IMR-90 (cell line): ENCODE results near the gene LRPAP1. TPM values are rescaled to one million over a fixed set of nuclear protein-coding genes. Genes with fewer than 3 reads are reported as not detected.

ENCODE experiments used
- ATAC-seq: fragments of 200-7000 bp; cut with Tn5 transposase; 2 replicates; pipeline ENCODE4 v1.9.1; 2020; ENCODE audit warnings: low read depth, mild to moderate bottlenecking, moderate library complexity
- BruUV-seq: library from RNA; stranded (reverse); fragments of 400-500 nt; replicated peaks from 2 replicates; lab custom pipeline; 2021; lab: Mats Ljungman, UMichigan
- CTCF ChIA-PET: fragments of 300-600 bp; formaldehyde crosslinking; extraction: SDS; loops from one replicate; lab custom pipeline; 2021; ENCODE audit warnings: antibody characterized with exemption; lab: Yijun Ruan, JAX
- POLR2A ChIA-PET: fragments of 300-600 bp; sonication (Branson Sonifier 250); formaldehyde crosslinking; loops from one replicate; lab custom pipeline; 2022; ENCODE audit warnings: antibody characterized with exemption; ENCODE audit not compliant: unreplicated experiment; lab: Charles Lee
- DNase-seq: peaks from one replicate; pipeline ENCODE4 v3.0.0; 2013
- H2AFZ ChIP-seq: replicated peaks from 2 replicates; pipeline ENCODE3; 2013; ENCODE audit warnings: low read length, mild to moderate bottlenecking; ENCODE audit not compliant: poor library complexity
- H2AK5ac ChIP-seq: 2 replicates; pipeline ENCODE4 v1.6.1; 2013; ENCODE audit warnings: low read depth, low read length, inconsistent platforms
- H2AK9ac ChIP-seq: replicated peaks from 2 replicates; pipeline ENCODE3; 2013; ENCODE audit warnings: mild to moderate bottlenecking, low read depth, low read length, moderate library complexity; ENCODE audit not compliant: poor library complexity
- H2BK120ac ChIP-seq: 2 replicates; pipeline ENCODE4 v1.6.1; 2013; ENCODE audit warnings: low read depth, low read length, inconsistent platforms
- H2BK15ac ChIP-seq: 3 replicates; pipeline ENCODE4 v1.6.1; 2013; ENCODE audit warnings: low read depth, low read length, inconsistent platforms
- H2BK20ac ChIP-seq: 2 replicates; pipeline ENCODE4 v1.6.1; 2013; ENCODE audit warnings: low read depth, mild to moderate bottlenecking, inconsistent platforms, low read length, moderate library complexity
- H2BK5ac ChIP-seq: 2 replicates; pipeline ENCODE4 v1.6.1; 2013; ENCODE audit warnings: mild to moderate bottlenecking, low read depth, low read length, inconsistent platforms; ENCODE audit not compliant: poor library complexity, severe bottlenecking
- H3K14ac ChIP-seq: replicated peaks from 2 replicates; pipeline ENCODE4 v1.6.1; 2013; ENCODE audit warnings: low read depth, low read length, inconsistent platforms
- H3K18ac ChIP-seq: 2 replicates; pipeline ENCODE4 v1.6.1; 2013; ENCODE audit warnings: low read depth, low read length, control low read depth
- H3K23ac ChIP-seq: 2 replicates; pipeline ENCODE4 v1.6.1; 2013; ENCODE audit warnings: low read depth, low read length, inconsistent platforms
- H3K27ac ChIP-seq: 2 replicates; pipeline ENCODE4 v1.5.1; 2013; ENCODE audit warnings: mild to moderate bottlenecking, control low read depth, low read length; ENCODE audit not compliant: insufficient read depth
- H3K27me3 ChIP-seq: 2 replicates; pipeline ENCODE4 v1.6.1; 2013; ENCODE audit warnings: low read length; ENCODE audit not compliant: control insufficient read depth, insufficient read depth
- H3K36me3 ChIP-seq: 2 replicates; pipeline ENCODE4 v1.6.1; 2013; ENCODE audit warnings: low read length, mixed read lengths; ENCODE audit not compliant: control insufficient read depth, insufficient read depth
- H3K4ac ChIP-seq: 2 replicates; pipeline ENCODE4 v1.6.1; 2013; ENCODE audit warnings: low read depth, low read length, inconsistent platforms
- H3K4me1 ChIP-seq: 2 replicates; pipeline ENCODE4 v1.6.1; 2013; ENCODE audit warnings: low read length, mixed read lengths; ENCODE audit not compliant: control insufficient read depth, insufficient read depth
- H3K4me2 ChIP-seq: 2 replicates; pipeline ENCODE4 v1.6.1; 2013; ENCODE audit warnings: low read depth, mild to moderate bottlenecking, control low read depth, low read length, moderate library complexity
- H3K4me3 ChIP-seq: 2 replicates; pipeline ENCODE4 v1.5.1; 2013; ENCODE audit warnings: low read depth, mild to moderate bottlenecking, control low read depth, low read length, moderate library complexity; ENCODE audit not compliant: insufficient read depth
- H3K56ac ChIP-seq: 2 replicates; pipeline ENCODE4 v1.6.1; 2013; ENCODE audit warnings: low read length, inconsistent platforms; ENCODE audit not compliant: insufficient read depth; ENCODE audit errors: extremely low read depth
- H3K79me1 ChIP-seq, 2 experiments: 2 replicates each; pipeline ENCODE4 v1.6.1; 2013; ENCODE audit warnings: low read length in 2 of 2, inconsistent platforms in 1 of 2, low read depth in 1 of 2
- H3K9ac ChIP-seq: 2 replicates; pipeline ENCODE4 v1.6.1; 2013; ENCODE audit warnings: low read depth, low read length, control low read depth
- H3K9me1 ChIP-seq: 2 replicates; pipeline ENCODE4 v1.6.1; 2013; ENCODE audit warnings: low read length, inconsistent platforms; ENCODE audit not compliant: insufficient read depth
- H3K9me3 ChIP-seq: 2 replicates; pipeline ENCODE4 v1.6.1; 2013; ENCODE audit warnings: low read length; ENCODE audit not compliant: control insufficient read depth, insufficient read depth
- H4K20me1 ChIP-seq: 2 replicates; pipeline ENCODE4 v1.6.1; 2013; ENCODE audit warnings: low read length, inconsistent platforms; ENCODE audit not compliant: insufficient read depth
- H4K5ac ChIP-seq: 2 replicates; pipeline ENCODE4 v1.6.1; 2013; ENCODE audit warnings: mild to moderate bottlenecking, low read depth, low read length, control low read depth
- H4K8ac ChIP-seq, 2 experiments: 2 replicates each; pipeline ENCODE4 v1.6.1; 2013; ENCODE audit warnings: low read depth in 2 of 2, low read length in 2 of 2, control low read depth in 1 of 2, inconsistent platforms in 1 of 2
- H4K91ac ChIP-seq: 2 replicates; pipeline ENCODE4 v1.6.1; 2013; ENCODE audit warnings: low read depth, low read length, inconsistent platforms; ENCODE audit not compliant: insufficient read depth
- BHLHE40 ChIP-seq: fragments of 150-350 bp; IDR thresholded peaks from 2 replicates; pipeline ENCODE4 v1.6.1; 2016; ENCODE audit warnings: mild to moderate bottlenecking, low read depth, low read length
- CTCF ChIP-seq: conservative IDR thresholded peaks from 2 replicates; pipeline ENCODE4 v1.5.1; 2012; ENCODE audit warnings: mild to moderate bottlenecking, low read depth, low read length, improper control_type of control experiment
- ELK1 ChIP-seq: fragments of 150-350 bp; IDR thresholded peaks from 2 replicates; pipeline ENCODE4 v1.6.1; 2016; ENCODE audit warnings: low read depth, mild to moderate bottlenecking, low read length, moderate library complexity, borderline replicate concordance
- FOS ChIP-seq: fragments of 150-350 bp; IDR thresholded peaks from 2 replicates; pipeline ENCODE4 v1.6.1; 2016; ENCODE audit warnings: low read depth, low read length
- MAFK ChIP-seq: IDR thresholded peaks from 2 replicates; pipeline ENCODE4 v1.6.1; 2012; ENCODE audit warnings: low read depth, low read length, improper control_type of control experiment
- MAZ ChIP-seq: IDR thresholded peaks from 2 replicates; pipeline ENCODE4 v1.6.1; 2012; ENCODE audit warnings: low read depth, mild to moderate bottlenecking, low read length, improper control_type of control experiment, moderate library complexity, borderline replicate concordance
- NFE2L2 ChIP-seq: fragments of 150-350 bp; IDR thresholded peaks from 2 replicates; pipeline ENCODE4 v1.6.1; 2016; ENCODE audit warnings: low read depth, mild to moderate bottlenecking, low read length
- POLR2A ChIP-seq: IDR thresholded peaks from 2 replicates; pipeline ENCODE4 v1.6.1; 2012; ENCODE audit warnings: mild to moderate bottlenecking, low read depth, low read length
- RAD21 ChIP-seq: IDR thresholded peaks from 2 replicates; pipeline ENCODE4 v1.6.1; 2012; ENCODE audit warnings: low read length, improper control_type of control experiment
- RFX5 ChIP-seq: IDR thresholded peaks from 2 replicates; pipeline ENCODE4 v1.8.0; 2012; ENCODE audit warnings: low read depth, mild to moderate bottlenecking, low read length, moderate library complexity
- SMC3 ChIP-seq: fragments of 150-350 bp; IDR thresholded peaks from 2 replicates; pipeline ENCODE4 v1.6.1; 2016; ENCODE audit warnings: low read depth, mild to moderate bottlenecking, antibody characterized with exemption, low read length, moderate library complexity
- USF2 ChIP-seq: fragments of 150-350 bp; IDR thresholded peaks from 2 replicates; pipeline ENCODE4 v1.6.1; 2017; ENCODE audit warnings: mild to moderate bottlenecking, antibody characterized with exemption, low read length, low read depth
- WGBS, 2 experiments: methylation state at CpG; one replicate each; pipeline versions ENCODE4 v1.1.5 to v1.1.7; 2013; ENCODE audit warnings: missing lambda C conversion rate in 2 of 2; ENCODE audit not compliant: insufficient read length in 1 of 2; ENCODE audit errors: extremely low coverage in 2 of 2; 5-methylcytosine and 5-hydroxymethylcytosine counted together
- dilution Hi-C: fragments of 300-500 bp; cut with HindIII; formaldehyde crosslinking; loops from one replicate; pipeline ENCODE4 v1.14.3; 2018; ENCODE audit warnings: low sequenced_read_pairs; ENCODE audit not compliant: unreplicated experiment
- in situ Hi-C: fragments of 300-500 bp; cut with MboI; formaldehyde crosslinking; loops from 3 replicates; pipeline ENCODE4 v1.14.3; 2019; ENCODE audit warnings: low sequenced_read_pairs, inconsistent platforms, mixed read lengths
- intact Hi-C: fragments of 100-400 bp; cut with micrococcal nuclease; formaldehyde crosslinking; loops from 2 replicates; pipeline ENCODE4 v1.10.0; 2022
- polyA plus RNA-seq, 3 experiments: library from polyadenylated mRNA; depleted of rRNA; stranded (reverse); fragments of >200 nt; gene quantifications; 2 replicates each; pipeline ENCODE4 v1.2.3, GENCODE V29; 2012; ENCODE audit warnings: low replicate concordance in 1 of 3
- total RNA-seq: library from RNA; depleted of rRNA; stranded (reverse); fragments of >200 nt; gene quantifications from 2 replicates; pipeline ENCODE4 v1.2.3, GENCODE V29; 2012

The LRPAP1 gene
- total and polyA plus RNA-seq, 2 of the 4 experiments (the other 2 are of a cell fraction) = 135 to 175 TPM

GRCh38 chr4:3495204-3495975, 36.8 kb downstream of the LRPAP1 start:
- no peak overlapping the region for H3K4ac ChIP-seq
- BruUV-seq = no TSS peak
- no peak for DNase-seq
- no peak overlapping the region for H3K4me2 ChIP-seq
- H3K9me3 ChIP-seq = no peaks in the 10 kb centered on the region
- TF ChIP-seq CTCF (no peak), FOS (no peak), USF2 (no peak), SMC3 (no peak), MAFK (no peak), POLR2A (no peak), RFX5 (no peak), ELK1 (no peak), RAD21 (no peak), BHLHE40 (no peak), MAZ (no peak), NFE2L2 (no peak)
- H3K27me3 ChIP-seq = peaks cover 4% of the 10 kb centered on the region; the same call in 1 of the 2 replicates
- no peaks in the 10 kb centered on the region for H3K9me1 ChIP-seq
- H3K4me3 ChIP-seq = no peak overlapping the region
- no peak overlapping the region for H3K18ac ChIP-seq
- H3K27ac ChIP-seq = no peak overlapping the region
- no peaks in the 10 kb centered on the region for H3K4me1 ChIP-seq
- H2BK20ac ChIP-seq = no peak overlapping the region
- H3K79me1 ChIP-seq = no peaks in the 10 kb centered on the region; a peak in 1 of 4 replicates
- H2AFZ ChIP-seq = no peak overlapping the region
- H2AK5ac ChIP-seq = no peak overlapping the region
- ChIA-PET POLR2A (no interaction called here), CTCF (no interaction called here)
- H3K56ac ChIP-seq = no peak overlapping the region
- no peak overlapping the region for H3K9ac ChIP-seq
- no peak overlapping the region for H4K91ac ChIP-seq
- no peak overlapping the region for H2BK120ac ChIP-seq
- H4K20me1 ChIP-seq = peaks cover 24% of the 10 kb centered on the region
- dilution Hi-C loops (no loop called here), in situ Hi-C loops (no loop called here), intact Hi-C loops (no loop called here)
- no peak overlapping the region for H4K5ac ChIP-seq
- H4K8ac ChIP-seq = no peak overlapping the region
- 83% methylated on average over 16 of the region's 28 CpGs; no CpG with 5 or more reads in 1 of the 2 experiments for WGBS, 2 experiments
- H3K14ac ChIP-seq = no peak overlapping the region
- no peak overlapping the region for H2BK15ac ChIP-seq
- H2BK5ac ChIP-seq = no peak overlapping the region
- H3K36me3 ChIP-seq = peaks cover 2% of the 10 kb centered on the region; the same call in 1 of the 2 replicates
- no peak overlapping the region for H2AK9ac ChIP-seq
- no peak overlapping the region for H3K23ac ChIP-seq
- ATAC-seq = no peak
